Muscle of leg (tissue), 16 donors: ENCODE data around the gene BCL2A1. TPM values are rescaled to one million over a fixed set of nuclear protein-coding genes. Genes with fewer than 3 reads are reported as not detected.
"Not testable (repeated sequence)": the region's sequence is repeated elsewhere in the genome, so short reads cannot be mapped to it uniquely, and the experiment has no call there.

Experiments used
- DNase-seq: peaks from one replicate; pipeline ENCODE4 v3.0.0; 2013
- H3K27ac ChIP-seq: one replicate; pipeline ENCODE4 v1.5.1; 2013; ENCODE audit warnings: mild to moderate bottlenecking, low read length, control low read depth
- H3K27me3 ChIP-seq: one replicate; pipeline ENCODE4 v1.6.1; 2013; ENCODE audit warnings: low read length; ENCODE audit not compliant: control insufficient read depth, insufficient read depth
- H3K36me3 ChIP-seq: one replicate; pipeline ENCODE4 v1.6.1; 2013; ENCODE audit warnings: low read length; ENCODE audit not compliant: control insufficient read depth, insufficient read depth
- H3K4me1 ChIP-seq: one replicate; pipeline ENCODE4 v1.6.1; 2013; ENCODE audit warnings: low read length; ENCODE audit not compliant: control insufficient read depth, insufficient read depth
- H3K4me3 ChIP-seq: one replicate; pipeline ENCODE4 v1.5.1; 2013; ENCODE audit warnings: low read length, control low read depth
- H3K9me3 ChIP-seq: replicated peaks from 2 replicates; pipeline ENCODE4 v1.6.1; 2013; ENCODE audit warnings: low read depth, low read length; ENCODE audit not compliant: control insufficient read depth
- WGBS: methylation state at CpG from one replicate; pipeline ENCODE4 v1.1.5; 2013; ENCODE audit warnings: missing lambda C conversion rate; ENCODE audit not compliant: insufficient coverage; 5-methylcytosine and 5-hydroxymethylcytosine counted together
- long read RNA-seq, 11 donors: transcript quantifications; one replicate each; lab custom pipeline, GENCODE V29; 2026
- polyA plus RNA-seq, 8 donors: library from polyadenylated mRNA; unstranded; fragments of 120-200 nt; gene quantifications; one replicate each; pipeline versions ENCODE4 v1.2.1 to v1.2.3, GENCODE V29; 2013; ENCODE audit warnings: inconsistent platforms in 1 of 8, low replicate concordance in 1 of 8; ENCODE audit not compliant: insufficient read length in 8 of 8, insufficient read depth in 1 of 8
- total RNA-seq: library from RNA; stranded (reverse); fragments of 120-200 nt; gene quantifications from one replicate; pipeline ENCODE4 v1.2.4, GENCODE V29; 2013

Gene BCL2A1
- total RNA-seq (0.35 TPM), polyA plus RNA-seq (1 to 10 TPM in 2 of 8 donors, under 1 TPM in 5, not detected in 1; 0.18 to 1.9 (median 0.55) TPM)
- long read RNA-seq, donor 1, result 0 reads
- long read RNA-seq, donor 2, result 0 reads
- long read RNA-seq, donor 3, result 0 reads
- long read RNA-seq, donor 4, result 0 reads
- long read RNA-seq, donor 5, partial matches to known transcripts, result 0 of 1 reads
- long read RNA-seq, donor 5, other reads (novel, unspliced or antisense), result 0 of 1 reads
- long read RNA-seq, donor 6, result 0 reads
- long read RNA-seq, donor 7, partial matches to known transcripts, result 0 of 1 reads
- long read RNA-seq, donor 7, other reads (novel, unspliced or antisense), result 0 of 1 reads
- long read RNA-seq, donor 8, result 0 reads
- long read RNA-seq, donor 9, result 0 reads
- long read RNA-seq, donor 10, partial matches to known transcripts, result 0 of 1 reads
- long read RNA-seq, donor 10, other reads (novel, unspliced or antisense), result 0 of 1 reads
- long read RNA-seq, donor 11, result 0 reads

- H3K36me3 ChIP-seq, result no peaks in the 10 kb centered on the region
- H3K4me1 ChIP-seq, result no peaks in the 10 kb centered on the region
- H3K27me3 ChIP-seq, result no peaks in the 10 kb centered on the region
- H3K4me3 ChIP-seq, result no peak within 1 kb of the TSS
- WGBS, result 20% methylated on average over 2 of the region's 11 CpGs
- no peaks in the 10 kb centered on the region for H3K9me3 ChIP-seq
- H3K27ac ChIP-seq, result no peak within 1 kb of the TSS
- DNase-seq, result peak; percentile 77
These were observed at the start of gene BCL2A1 for GRCh38 chr15:79970624-79971434. BCL2A1 (minus strand) TSS chr15:79971196; CDS start chr15:79971119, 77 bp downstream.

- Histone ChIP-seq H3K36me3 (no peaks in the 10 kb centered on the region), H3K4me1 (no peaks in the 10 kb centered on the region), H3K27ac (no peak overlapping the region), H3K4me3 (no peak overlapping the region), H3K27me3 (no peaks in the 10 kb centered on the region), H3K9me3 (no peaks in the 10 kb centered on the region)
- WGBS, result no CpG with 5 or more reads among the region's 3 CpGs
- DNase-seq, result no peak
These were observed 49.7 kb upstream of the BCL2A1 start for GRCh38 chr15:80020731-80021130.

- H3K4me3 ChIP-seq, H3K9me3 ChIP-seq, H3K4me1 ChIP-seq, H3K27me3 ChIP-seq, H3K27ac ChIP-seq, H3K36me3 ChIP-seq, DNase-seq: not testable (repeated sequence)
- WGBS, result 80% methylated on average over 1 of the region's 6 CpGs
These were observed 49.2 kb upstream of the BCL2A1 start for GRCh38 chr15:80020149-80020548.

- Histone ChIP-seq H3K9me3 (no peaks in the 10 kb centered on the region), H3K4me3 (no peak overlapping the region), H3K4me1 (no peaks in the 10 kb centered on the region), H3K36me3 (no peaks in the 10 kb centered on the region), H3K27ac (no peak overlapping the region), H3K27me3 (no peaks in the 10 kb centered on the region)
- WGBS, result 96% methylated on average over 4 of the region's 8 CpGs
- no peak for DNase-seq
These were observed 48.3 kb upstream of the BCL2A1 start for GRCh38 chr15:80019168-80019745.

GRCh38 chr15:80017139-80017538, 46.1 kb upstream of the BCL2A1 start:
- H3K4me1 ChIP-seq, H3K27ac ChIP-seq, H3K9me3 ChIP-seq, H3K4me3 ChIP-seq, H3K36me3 ChIP-seq, H3K27me3 ChIP-seq, DNase-seq: not testable (repeated sequence)
- WGBS, result 82% methylated on average over 7 of the region's 8 CpGs

DNA sequence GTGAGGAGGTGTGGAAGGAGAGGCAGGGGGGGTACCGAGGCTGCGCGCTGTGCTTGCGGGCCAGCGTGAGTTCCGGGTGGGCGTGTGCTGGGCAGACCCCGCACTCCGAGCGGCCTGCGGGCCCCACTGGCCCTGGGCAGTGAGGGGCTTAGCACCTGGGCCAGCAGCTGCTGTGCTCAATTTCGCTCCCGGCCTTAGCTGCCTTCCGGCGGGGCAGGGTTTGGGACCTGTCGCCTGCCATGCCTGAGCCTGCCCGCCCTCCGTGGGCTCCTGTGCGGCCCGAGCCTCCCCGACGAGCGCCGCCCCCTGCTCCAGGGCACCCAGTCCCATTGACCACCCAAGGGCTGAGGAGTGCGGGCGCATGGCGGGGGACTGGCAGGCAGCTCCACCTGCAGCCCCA, 45.5 kb upstream of the BCL2A1 start:
- not testable (repeated sequence) for DNase-seq, H3K27me3 ChIP-seq, H3K4me3 ChIP-seq, H3K4me1 ChIP-seq, H3K9me3 ChIP-seq, H3K27ac ChIP-seq, H3K36me3 ChIP-seq
- 95% methylated on average over 21 of the region's 27 CpGs for WGBS

DNA sequence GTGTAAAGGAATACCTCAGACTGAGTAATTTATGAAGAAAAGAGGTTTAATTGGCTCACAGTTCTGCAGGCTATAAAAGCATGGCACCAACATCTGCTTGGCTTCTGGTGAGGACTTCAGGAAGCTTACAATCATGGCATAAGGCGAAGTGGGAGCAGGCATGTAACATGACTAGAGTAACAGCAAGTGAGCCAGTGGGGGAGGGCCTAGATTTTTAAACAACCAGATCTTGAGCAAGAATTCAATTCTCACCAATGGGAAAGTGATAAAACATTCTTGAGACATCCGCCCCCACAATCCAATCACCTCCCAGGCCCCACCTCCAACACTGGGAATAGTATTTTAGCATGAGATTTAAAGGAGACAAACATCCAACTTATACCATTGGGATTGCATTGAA, 44.2 kb upstream of the BCL2A1 start:
- no peak overlapping the region for H3K27ac ChIP-seq
- H3K4me1 ChIP-seq, result no peaks in the 10 kb centered on the region
- no peaks in the 10 kb centered on the region for H3K27me3 ChIP-seq
- no peak for DNase-seq
- no peaks in the 10 kb centered on the region for H3K36me3 ChIP-seq
- WGBS, result no CpG with 5 or more reads among the region's 2 CpGs
- H3K9me3 ChIP-seq, result no peaks in the 10 kb centered on the region
- no peak overlapping the region for H3K4me3 ChIP-seq

DNA sequence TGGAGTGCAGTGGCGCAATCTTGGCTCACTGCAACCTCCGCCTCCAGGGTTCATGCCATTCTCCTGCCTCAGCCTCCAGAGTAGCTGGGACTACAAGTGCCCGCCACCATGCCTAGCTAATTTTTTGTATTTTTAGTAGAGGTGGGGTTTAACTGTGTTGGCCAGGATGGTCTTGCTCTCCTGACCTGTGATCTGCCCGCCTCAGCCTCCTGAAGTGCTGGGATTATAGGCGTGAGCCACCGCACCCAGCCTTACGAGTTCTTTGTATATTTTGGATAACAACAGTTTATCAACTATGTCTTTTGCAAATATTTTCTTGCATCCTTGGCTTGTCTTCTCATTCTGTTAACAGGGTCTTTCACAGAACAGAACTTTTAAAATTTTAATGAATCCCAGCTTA, 43.2 kb upstream of the BCL2A1 start:
- not testable (repeated sequence) for H3K27ac ChIP-seq, H3K9me3 ChIP-seq, DNase-seq, H3K4me1 ChIP-seq, H3K36me3 ChIP-seq, H3K4me3 ChIP-seq, H3K27me3 ChIP-seq
- WGBS, result 100% methylated on average over 1 of the region's 7 CpGs

- WGBS, result no CpG with 5 or more reads among the region's 6 CpGs
- Histone ChIP-seq H3K4me3 (no peak overlapping the region), H3K27ac (no peak overlapping the region), H3K27me3 (no peaks in the 10 kb centered on the region), H3K4me1 (no peaks in the 10 kb centered on the region), H3K9me3 (no peaks in the 10 kb centered on the region), H3K36me3 (no peaks in the 10 kb centered on the region)
- DNase-seq, result no peak
These were observed 41.2 kb upstream of the BCL2A1 start for GRCh38 chr15:80012060-80012726.
